Activated CD4-positive, alpha-beta T cell treated with anti-CD3 and anti-CD28 coated beads, Interleukin-2, amount 10 ng/mL, durations not matched to agents 24 days and 14 days (primary cell): Measurements from ENCODE around the gene CRY1. TPM values are rescaled to one million over a fixed set of nuclear protein-coding genes. Genes with fewer than 3 reads are reported as not detected.
A peak's percentile ranks its signal among the peaks of the same experiment; 100 is the strongest.

Experiments used
- DNase-seq: peaks from one replicate; pipeline ENCODE4 v3.0.0; 2022
- H3K27ac Mint-ChIP-seq: one replicate; pipeline ENCODE4 v1.8.0; 2022; ENCODE audit warnings: mild to moderate bottlenecking, mixed read lengths
- H3K27me3 Mint-ChIP-seq: one replicate; pipeline ENCODE4 v1.8.0; 2022; ENCODE audit warnings: mixed read lengths
- H3K36me3 Mint-ChIP-seq: one replicate; pipeline ENCODE4 v1.8.0; 2022; ENCODE audit warnings: low read depth, mild to moderate bottlenecking, mixed read lengths
- H3K4me1 Mint-ChIP-seq: one replicate; pipeline ENCODE4 v1.8.0; 2021; ENCODE audit warnings: mixed read lengths
- H3K4me3 Mint-ChIP-seq: one replicate; pipeline ENCODE4 v1.8.0; 2022; ENCODE audit warnings: mild to moderate bottlenecking, moderate library complexity, mixed read lengths
- H3K9me3 Mint-ChIP-seq: one replicate; pipeline ENCODE4 v1.8.0; 2021; ENCODE audit warnings: mixed read lengths
- intact Hi-C: fragments of 100-400 bp; cut with micrococcal nuclease; formaldehyde crosslinking; loops from one replicate; pipeline ENCODE4 v1.15.1; 2023
- total RNA-seq: library from RNA; stranded (reverse); gene quantifications from 2 replicates; pipeline ENCODE4 v1.2.3, GENCODE V29; 2022

CRY1 gene
- total RNA-seq, 1 donor from 2014 or later: 26.0 TPM

- no peak overlapping the region for H3K27ac Mint-ChIP-seq
- no peak overlapping the region for H3K4me3 Mint-ChIP-seq
- peaks cover 27% of the 10 kb centered on the region for H3K27me3 Mint-ChIP-seq
- intact Hi-C loops: loop anchor here (10.0 kb wide), 1 partner anchor 717 kb away; no protein-coding TSS in a partner anchor
- no peaks in the 10 kb centered on the region for H3K9me3 Mint-ChIP-seq
- no peaks in the 10 kb centered on the region for H3K36me3 Mint-ChIP-seq
- DNase-seq: no peak
- no peaks in the 10 kb centered on the region for H3K4me1 Mint-ChIP-seq
Measured at GRCh38 chr12:107102294-107102693, 8.9 kb upstream of the CRY1 start.

- no peak overlapping the region for H3K4me3 Mint-ChIP-seq
- no peaks in the 10 kb centered on the region for H3K36me3 Mint-ChIP-seq
- DNase-seq: no peak
- no peaks in the 10 kb centered on the region for H3K4me1 Mint-ChIP-seq
- H3K27me3 Mint-ChIP-seq: peaks cover 30% of the 10 kb centered on the region
- intact Hi-C loops: loop anchor here (10.0 kb wide), 1 partner anchor 717 kb away; no protein-coding TSS in a partner anchor
- H3K27ac Mint-ChIP-seq: no peak overlapping the region
- H3K9me3 Mint-ChIP-seq: no peaks in the 10 kb centered on the region
Measured at GRCh38 chr12:107101651-107102050, 8.3 kb upstream of the CRY1 start.

- no peaks in the 10 kb centered on the region for H3K4me1 Mint-ChIP-seq
- peaks cover 28% of the 10 kb centered on the region for H3K27me3 Mint-ChIP-seq
- intact Hi-C loops: loop anchor here (10.0 kb wide), 1 partner anchor 715 kb away; no protein-coding TSS in a partner anchor
- H3K4me3 Mint-ChIP-seq: no peak overlapping the region
- H3K36me3 Mint-ChIP-seq: no peaks in the 10 kb centered on the region
- no peaks in the 10 kb centered on the region for H3K9me3 Mint-ChIP-seq
- no peak overlapping the region for H3K27ac Mint-ChIP-seq
- DNase-seq: no peak
Measured at GRCh38 chr12:107099917-107100316, 6.6 kb upstream of the CRY1 start.

- no peak for DNase-seq
- Mint-ChIP-seq H3K4me1 (peaks cover 4% of the 10 kb centered on the region), H3K4me3 (no peak overlapping the region), H3K9me3 (no peaks in the 10 kb centered on the region), H3K27me3 (peaks cover 28% of the 10 kb centered on the region), H3K36me3 (peaks cover 2% of the 10 kb centered on the region), H3K27ac (no peak overlapping the region)
- intact Hi-C loops: no loop called here
Measured at GRCh38 chr12:107096571-107096970, 3.2 kb upstream of the CRY1 start.

DNA sequence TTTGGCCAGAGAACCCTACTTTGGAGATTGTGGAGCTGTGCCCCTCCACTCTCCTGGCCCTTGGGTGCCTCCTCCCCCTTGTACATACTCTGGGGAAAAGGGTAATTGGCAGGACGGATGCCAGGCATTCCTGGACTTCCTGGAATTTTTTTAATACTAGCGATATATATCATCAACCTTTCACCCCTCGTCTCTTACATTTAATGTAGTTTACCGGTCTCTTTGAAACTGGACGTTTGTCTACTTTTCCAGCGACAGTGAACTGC lies 767 bp upstream of the CRY1 start:
- H3K4me1 Mint-ChIP-seq: peaks cover 4% of the 10 kb centered on the region
- H3K9me3 Mint-ChIP-seq: no peaks in the 10 kb centered on the region
- no peak overlapping the region for H3K27ac Mint-ChIP-seq

GRCh38 chr12:107092669-107093416 lies 506 bp downstream of the CRY1 start:
- intact Hi-C loops: loop anchor here (1.0 to 5.0 kb wide), 12 partner anchors 11 to 1470 kb away; partner anchors contain the start of genes ISCU, MTERF2, POLR3B and PRDM4
- H3K4me3 Mint-ChIP-seq: no peak overlapping the region
- peaks cover 2% of the 10 kb centered on the region for H3K36me3 Mint-ChIP-seq
- peaks cover 4% of the 10 kb centered on the region for H3K4me1 Mint-ChIP-seq
- peak; percentile 87 for DNase-seq
- H3K9me3 Mint-ChIP-seq: no peaks in the 10 kb centered on the region
- H3K27me3 Mint-ChIP-seq: peaks cover 8% of the 10 kb centered on the region
- no peak overlapping the region for H3K27ac Mint-ChIP-seq

More for the DNA sequence above, 767 bp upstream of the CRY1 start:
- H3K4me3 Mint-ChIP-seq: no peak overlapping the region
- peaks cover 2% of the 10 kb centered on the region for H3K36me3 Mint-ChIP-seq
- H3K27me3 Mint-ChIP-seq: peaks cover 14% of the 10 kb centered on the region
- no peak for DNase-seq
- intact Hi-C loops: loop anchor here (5.0 kb wide), 1 partner anchor 737 kb away; the partner anchor contains the start of gene POLR3B

GRCh38 chr12:107091989-107092641 lies 1.2 kb downstream of the CRY1 start:
- no peak overlapping the region for H3K27ac Mint-ChIP-seq
- peaks cover 2% of the 10 kb centered on the region for H3K36me3 Mint-ChIP-seq
- H3K27me3 Mint-ChIP-seq: peaks cover 4% of the 10 kb centered on the region
- peak; percentile 80 for DNase-seq
- no peak overlapping the region for H3K4me3 Mint-ChIP-seq
- intact Hi-C loops: loop anchor here (1.0 to 5.0 kb wide), 7 partner anchors 12 to 1471 kb away; partner anchors contain the start of genes ISCU, POLR3B, PWP1 and RIC8B
- no peaks in the 10 kb centered on the region for H3K9me3 Mint-ChIP-seq
- H3K4me1 Mint-ChIP-seq: peaks cover 4% of the 10 kb centered on the region

DNA sequence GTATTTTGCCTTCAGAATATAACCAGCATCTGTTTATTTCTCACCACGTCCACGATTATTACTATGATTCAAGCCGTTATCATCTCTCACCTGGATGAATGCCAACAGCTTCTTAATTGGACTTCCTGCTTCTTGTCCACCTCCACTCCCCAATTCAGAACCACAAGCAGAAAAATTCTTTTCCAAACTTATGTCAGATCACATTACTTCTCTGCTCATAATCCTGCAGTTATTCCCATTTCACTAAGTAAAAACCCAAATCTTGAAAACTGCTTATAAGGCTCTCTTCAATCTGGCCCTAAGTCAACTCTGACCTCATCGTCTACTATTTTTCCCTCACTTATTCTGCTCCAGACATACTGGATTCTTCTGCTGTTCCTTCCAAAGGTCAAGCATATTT lies 2.0 kb downstream of the CRY1 start:
- DNase-seq: no peak
- peaks cover 4% of the 10 kb centered on the region for H3K36me3 Mint-ChIP-seq
- peaks cover 3% of the 10 kb centered on the region for H3K27me3 Mint-ChIP-seq
- H3K4me3 Mint-ChIP-seq: no peak overlapping the region
- H3K9me3 Mint-ChIP-seq: no peaks in the 10 kb centered on the region
- no peak overlapping the region for H3K27ac Mint-ChIP-seq
- intact Hi-C loops: loop anchor here (5.0 kb wide), 1 partner anchor 734 kb away; the partner anchor contains the start of gene POLR3B
- peaks cover 9% of the 10 kb centered on the region for H3K4me1 Mint-ChIP-seq

- intact Hi-C loops: loop anchor here (5.0 kb wide), 1 partner anchor 733 kb away; the partner anchor contains the start of gene POLR3B
- no peaks in the 10 kb centered on the region for H3K9me3 Mint-ChIP-seq
- H3K4me1 Mint-ChIP-seq: peaks cover 9% of the 10 kb centered on the region
- peaks cover 4% of the 10 kb centered on the region for H3K36me3 Mint-ChIP-seq
- H3K27me3 Mint-ChIP-seq: no peaks in the 10 kb centered on the region
- DNase-seq: no peak
- no peak overlapping the region for H3K4me3 Mint-ChIP-seq
- no peak overlapping the region for H3K27ac Mint-ChIP-seq
Measured at GRCh38 chr12:107090711-107091110, 2.6 kb downstream of the CRY1 start.

DNA sequence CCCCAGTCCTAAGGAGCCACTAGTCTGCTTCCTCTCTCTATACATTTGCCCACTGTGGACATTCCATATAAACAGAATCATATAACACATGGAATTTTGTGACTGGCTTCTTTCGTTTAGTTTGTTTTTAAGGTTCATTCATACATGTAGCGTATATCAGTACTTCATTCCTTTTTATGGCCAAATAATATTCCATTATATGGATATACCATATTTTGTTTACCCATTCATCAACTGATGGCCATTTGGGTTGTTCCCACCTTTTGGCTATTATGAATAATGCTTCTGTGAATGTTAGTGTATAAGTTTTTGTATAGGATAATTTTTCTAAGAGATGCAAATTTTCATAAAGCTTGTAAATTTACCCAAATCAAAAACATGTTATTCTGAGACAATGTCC lies 4.4 kb downstream of the CRY1 start:
- H3K4me3 Mint-ChIP-seq: no peak overlapping the region
- no peaks in the 10 kb centered on the region for H3K9me3 Mint-ChIP-seq
- no peak for DNase-seq
- no peak overlapping the region for H3K27ac Mint-ChIP-seq
- intact Hi-C loops: no loop called here
- H3K27me3 Mint-ChIP-seq: no peaks in the 10 kb centered on the region
- peaks cover 7% of the 10 kb centered on the region for H3K4me1 Mint-ChIP-seq
- peaks cover 4% of the 10 kb centered on the region for H3K36me3 Mint-ChIP-seq

DNA sequence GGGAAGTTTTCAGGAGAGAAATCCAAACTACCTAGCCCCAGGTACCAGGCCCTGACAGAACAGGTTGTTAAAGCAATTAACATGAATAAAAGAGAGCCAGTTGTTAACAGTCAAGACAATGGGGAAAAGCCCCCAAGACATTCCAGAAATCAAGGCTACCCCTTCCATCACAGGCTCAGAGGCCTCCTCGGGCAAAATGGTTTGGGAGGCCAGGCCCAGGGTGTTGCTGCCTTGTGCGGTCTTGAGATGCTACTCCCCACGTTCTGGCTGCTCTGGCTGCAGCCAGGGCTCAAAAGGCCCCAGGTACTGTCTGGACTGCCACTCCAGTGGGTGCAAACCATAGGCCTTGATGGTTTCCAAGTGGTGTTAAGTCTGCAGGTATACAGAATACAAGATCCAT lies 7.0 kb downstream of the CRY1 start:
- peaks cover 5% of the 10 kb centered on the region for H3K4me1 Mint-ChIP-seq
- peaks cover 6% of the 10 kb centered on the region for H3K9me3 Mint-ChIP-seq
- no peak overlapping the region for H3K27ac Mint-ChIP-seq
- peaks cover 3% of the 10 kb centered on the region for H3K36me3 Mint-ChIP-seq
- intact Hi-C loops: no loop called here
- H3K27me3 Mint-ChIP-seq: peaks cover 2% of the 10 kb centered on the region
- no peak overlapping the region for H3K4me3 Mint-ChIP-seq
- no peak for DNase-seq

- DNase-seq: no peak
- intact Hi-C loops: no loop called here
- H3K36me3 Mint-ChIP-seq: peaks cover 2% of the 10 kb centered on the region
Measured at GRCh38 chr12:107081778-107082177, 11.6 kb downstream of the CRY1 start.

GRCh38 chr12:107080299-107080698 lies 13.1 kb downstream of the CRY1 start:
- no peak for DNase-seq
- intact Hi-C loops: no loop called here
- Mint-ChIP-seq H3K27me3 (peaks cover 2% of the 10 kb centered on the region), H3K27ac (no peak overlapping the region), H3K4me3 (no peak overlapping the region), H3K4me1 (peaks cover 4% of the 10 kb centered on the region), H3K36me3 (peaks cover 2% of the 10 kb centered on the region), H3K9me3 (peaks cover 6% of the 10 kb centered on the region)

More at GRCh38 chr12:107081778-107082177, 11.6 kb downstream of the CRY1 start:
- no peak overlapping the region for H3K4me3 Mint-ChIP-seq
- no peak overlapping the region for H3K27ac Mint-ChIP-seq
- H3K4me1 Mint-ChIP-seq: peaks cover 5% of the 10 kb centered on the region
- H3K9me3 Mint-ChIP-seq: peaks cover 6% of the 10 kb centered on the region
- H3K27me3 Mint-ChIP-seq: peaks cover 2% of the 10 kb centered on the region
